ENCODE results near the gene CCM2. TPM values are rescaled to one million over a fixed set of nuclear protein-coding genes. Genes with fewer than 3 reads are reported as not detected.
A peak's percentile ranks its signal among the peaks of the same experiment; 100 is the strongest.

Gene CCM2
- total and polyA plus RNA-seq, 8 donors, result 1.8 to 39.0 (median 26.6) TPM

GRCh38 chr7:44973610-44974401, 26.2 kb upstream of the CCM2 start:
- no peaks in the 10 kb centered on the region for H3K9me3 ChIP-seq
- no peak overlapping the region for H3K4me3 ChIP-seq
- no peaks in the 10 kb centered on the region for H3K27me3 ChIP-seq
- H3K36me3 ChIP-seq, result peaks cover 0 to 38% (median 27%) of the 10 kb centered on the region in 4 donors
- intact Hi-C loops (cut with DNase I; ENCODE audit: low total_unique reads), result loop anchor here (10.0 kb wide), 1 partner anchor 161 kb away; no protein-coding TSS in a partner anchor
- H3K4me1 ChIP-seq, result peaks cover 0 to 13% (median 4%) of the 10 kb centered on the region in 4 donors
- no peak for TF ChIP-seq EP300 (IDR thresholded peaks at IDR 0.05)
- TF ChIP-seq POLR2AphosphoS5 (IDR thresholded peaks at IDR 0.05), result no peak
- TF ChIP-seq CTCF (IDR thresholded peaks at IDR 0.05), result peak in 5 of 7 experiments; percentile 6 to 44 (median 41)
- H3K27ac ChIP-seq, result no peak overlapping the region
- 50 to 82% (median 76%) methylated on average over 7 to 10 of the region's 10 CpGs for WGBS, 5 donors
- peak; percentile 43 to 60 for DNase-seq

- TF ChIP-seq POLR2A (IDR thresholded peaks at IDR 0.05) (no peak), EP300 (IDR thresholded peaks at IDR 0.05) (no peak), POLR2AphosphoS5 (IDR thresholded peaks at IDR 0.05) (no peak), CTCF (IDR thresholded peaks at IDR 0.05) (no peak)
- Histone ChIP-seq H3K36me3 (peaks cover 0 to 42% (median 34%) of the 10 kb centered on the region in 4 donors), H3K9me3 (no peaks in the 10 kb centered on the region), H3K27ac (no peak overlapping the region), H3K27me3 (no peaks in the 10 kb centered on the region), H3K4me1 (peaks cover 0 to 16% (median 5%) of the 10 kb centered on the region in 4 donors), H3K4me3 (no peak overlapping the region)
- DNase-seq, result no peak
- 79 to 93% (median 87%) methylated on average over 4 to 7 of the region's 7 CpGs for WGBS, 5 donors
- intact Hi-C loops (cut with DNase I; ENCODE audit: low total_unique reads), result loop anchor here (10.0 kb wide), 1 partner anchor 160 kb away; no protein-coding TSS in a partner anchor
Measured at GRCh38 chr7:44974549-44974948, 25.5 kb upstream of the CCM2 start.

GRCh38 chr7:44975331-44976039, 24.5 kb upstream of the CCM2 start:
- no peak overlapping the region for H3K4me3 ChIP-seq
- intact Hi-C loops (cut with DNase I; ENCODE audit: low total_unique reads), result loop anchor here (10.0 kb wide), 1 partner anchor 159 kb away; no protein-coding TSS in a partner anchor
- 92 to 94% (median 93%) methylated on average over 8 to 12 of the region's 12 CpGs for WGBS, 5 donors
- no peaks in the 10 kb centered on the region for H3K27me3 ChIP-seq
- peaks cover 0 to 26% (median 11%) of the 10 kb centered on the region in 4 donors for H3K4me1 ChIP-seq
- TF ChIP-seq EP300 (IDR thresholded peaks at IDR 0.05) (no peak), POLR2AphosphoS5 (IDR thresholded peaks at IDR 0.05) (no peak), POLR2A (IDR thresholded peaks at IDR 0.05) (no peak), CTCF (IDR thresholded peaks at IDR 0.05) (no peak)
- H3K27ac ChIP-seq, result no peak overlapping the region
- H3K9me3 ChIP-seq, result no peaks in the 10 kb centered on the region
- H3K36me3 ChIP-seq, result peaks cover 0 to 46% (median 43%) of the 10 kb centered on the region in 4 donors
- no peak for DNase-seq

GRCh38 chr7:44976040-44976745, 23.8 kb upstream of the CCM2 start:
- peaks cover 0 to 32% (median 13%) of the 10 kb centered on the region in 4 donors for H3K4me1 ChIP-seq
- no peak for DNase-seq
- H3K36me3 ChIP-seq, result peaks cover 0 to 54% (median 50%) of the 10 kb centered on the region in 4 donors
- H3K4me3 ChIP-seq, result no peak overlapping the region
- H3K27ac ChIP-seq, result no peak overlapping the region
- intact Hi-C loops (cut with DNase I; ENCODE audit: low total_unique reads), result loop anchor here (10.0 kb wide), 1 partner anchor 159 kb away; no protein-coding TSS in a partner anchor
- TF ChIP-seq EP300 (IDR thresholded peaks at IDR 0.05), result no peak
- no peak for TF ChIP-seq POLR2A (IDR thresholded peaks at IDR 0.05)
- no peak for TF ChIP-seq POLR2AphosphoS5 (IDR thresholded peaks at IDR 0.05)
- TF ChIP-seq CTCF (IDR thresholded peaks at IDR 0.05), result no peak
- H3K27me3 ChIP-seq, result no peaks in the 10 kb centered on the region
- 74 to 86% (median 85%) methylated on average over 4 to 6 of the region's 6 CpGs for WGBS, 5 donors
- no peaks in the 10 kb centered on the region for H3K9me3 ChIP-seq
